ENCODE results near the gene JSRP1.

JSRP1 gene

GRCh38 chr19:2288818-2289713 is 32.8 kb upstream of the JSRP1 start:
- H3K27ac ChIP-seq, result peak overlapping the region; percentile 99
- H3K36me3 ChIP-seq, result peaks cover 31% of the 10 kb centered on the region
- H3K4me3 ChIP-seq (ENCODE audit: low read depth in 1 of 2, low read length in 1 of 2), result peak overlapping the region; percentile 95
- no peaks in the 10 kb centered on the region for H3K27me3 ChIP-seq
- H3K4me1 ChIP-seq (ENCODE audit: control insufficient read depth in 1 of 2, insufficient read depth in 1 of 2, low read depth in 1 of 2, low read length in 1 of 2), result peaks cover 83 to 89% of the 10 kb centered on the region in 2 experiments
- TF ChIP-seq CTCF (IDR thresholded peaks at IDR 0.05), result no peak
- no peaks in the 10 kb centered on the region for H3K9me3 ChIP-seq

- Histone ChIP-seq H3K4me3 (ENCODE audit: low read depth in 1 of 2, low read length in 1 of 2) (peak overlapping the region; percentile 95), H3K36me3 (peaks cover 25% of the 10 kb centered on the region), H3K27ac (peak overlapping the region; percentile 99)
These were observed 32.2 kb upstream of the JSRP1 start for GRCh38 chr19:2288338-2288817.

GRCh38 chr19:2287585-2288337 is 31.5 kb upstream of the JSRP1 start:
- no peaks in the 10 kb centered on the region for H3K27me3 ChIP-seq
- H3K4me1 ChIP-seq (ENCODE audit: control insufficient read depth in 1 of 2, insufficient read depth in 1 of 2, low read depth in 1 of 2, low read length in 1 of 2), result peaks cover 85 to 89% of the 10 kb centered on the region in 2 experiments
- peak overlapping the region; percentile 99 for H3K27ac ChIP-seq
- H3K9me3 ChIP-seq, result no peaks in the 10 kb centered on the region
- peaks cover 18% of the 10 kb centered on the region for H3K36me3 ChIP-seq
- peak overlapping the region; percentile 95 for H3K4me3 ChIP-seq (ENCODE audit: low read depth in 1 of 2, low read length in 1 of 2)
- TF ChIP-seq CTCF (IDR thresholded peaks at IDR 0.05), result peak; percentile 22

More at GRCh38 chr19:2288338-2288817, 32.2 kb upstream of the JSRP1 start:
- Histone ChIP-seq H3K4me1 (ENCODE audit: control insufficient read depth in 1 of 2, insufficient read depth in 1 of 2, low read depth in 1 of 2, low read length in 1 of 2) (peaks cover 83 to 89% of the 10 kb centered on the region in 2 experiments), H3K9me3 (no peaks in the 10 kb centered on the region), H3K27me3 (no peaks in the 10 kb centered on the region)
- no peak for TF ChIP-seq CTCF (IDR thresholded peaks at IDR 0.05)

DNA sequence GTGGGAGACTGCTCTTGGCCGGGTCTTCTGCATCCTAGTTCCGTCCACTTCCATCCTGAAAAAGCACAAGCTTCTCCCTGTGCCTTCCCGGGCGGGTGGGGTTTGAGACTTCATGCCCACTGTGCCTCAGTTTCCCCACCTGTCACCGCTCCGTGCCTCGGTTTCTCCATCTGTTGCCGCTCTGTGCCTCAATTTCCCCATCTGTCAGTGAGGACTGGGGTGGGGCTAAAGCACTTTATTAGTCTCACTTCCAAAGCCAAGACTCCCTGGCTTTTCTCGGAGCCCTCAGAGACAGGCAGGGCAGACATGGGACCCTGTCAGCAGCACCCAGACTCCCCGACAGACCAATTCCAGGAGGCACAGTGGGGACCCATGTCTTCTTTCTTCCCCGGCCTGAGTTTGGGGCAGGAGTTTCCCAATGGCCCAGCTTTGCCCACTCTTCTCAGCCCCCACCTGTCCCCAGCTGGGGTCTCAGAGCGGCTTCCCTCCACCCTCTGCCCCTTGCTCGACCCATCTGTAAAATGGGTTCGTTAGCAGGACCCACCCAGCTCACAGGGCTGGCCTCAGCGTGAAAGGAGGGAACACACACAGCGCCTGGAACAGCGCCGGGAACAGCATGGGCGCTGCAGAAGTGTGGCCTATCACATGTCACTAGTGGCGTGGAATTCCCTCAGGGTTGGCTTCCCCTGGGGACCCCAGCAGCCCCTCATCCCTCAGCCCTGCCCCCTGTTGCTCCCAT is 30.4 kb upstream of the JSRP1 start:
- no peaks in the 10 kb centered on the region for H3K27me3 ChIP-seq
- H3K36me3 ChIP-seq, result peaks cover 10% of the 10 kb centered on the region
- H3K9me3 ChIP-seq, result no peaks in the 10 kb centered on the region
- peaks cover 79% of the 10 kb centered on the region in 2 experiments for H3K4me1 ChIP-seq (ENCODE audit: control insufficient read depth in 1 of 2, insufficient read depth in 1 of 2, low read depth in 1 of 2, low read length in 1 of 2)
- TF ChIP-seq CTCF (IDR thresholded peaks at IDR 0.05), result no peak
- H3K27ac ChIP-seq, result peak overlapping the region; percentile 99
- no peak overlapping the region for H3K4me3 ChIP-seq (ENCODE audit: low read depth in 1 of 2, low read length in 1 of 2)

GRCh38 chr19:2283835-2284507 is 27.8 kb upstream of the JSRP1 start:
- Histone ChIP-seq H3K36me3 (peaks cover 7% of the 10 kb centered on the region), H3K27me3 (no peaks in the 10 kb centered on the region), H3K27ac (peak overlapping the region; percentile 99), H3K9me3 (no peaks in the 10 kb centered on the region), H3K4me3 (ENCODE audit: low read depth in 1 of 2, low read length in 1 of 2) (no peak overlapping the region), H3K4me1 (ENCODE audit: control insufficient read depth in 1 of 2, insufficient read depth in 1 of 2, low read depth in 1 of 2, low read length in 1 of 2) (peaks cover 82 to 88% of the 10 kb centered on the region in 2 experiments)
- TF ChIP-seq CTCF (IDR thresholded peaks at IDR 0.05), result no peak

All from neutrophil (primary cell).